CD8-positive, alpha-beta memory T cell (primary cell): Measurements from ENCODE around the gene RNASE13. TPM values are rescaled to one million over a fixed set of nuclear protein-coding genes. Genes with fewer than 3 reads are reported as not detected.
"Not testable (repeated sequence)": the region's sequence is repeated elsewhere in the genome, so short reads cannot be mapped to it uniquely, and the experiment has no call there.

Experiments
- CTCF ChIA-PET: fragments of 350-600 bp; sonication (Branson Sonifier 250); formaldehyde crosslinking; loops from one replicate; lab custom pipeline; 2021; ENCODE audit warnings: antibody characterized with exemption; lab: Charles Lee
- POLR2A ChIA-PET: fragments of 350-600 bp; sonication (Branson Sonifier 250); formaldehyde crosslinking; loops from one replicate; lab custom pipeline; 2021; ENCODE audit warnings: antibody characterized with exemption; lab: Charles Lee
- DNase-seq, 5 donors: peaks; one replicate each; pipeline versions ENCODE4 v3.0.0 to v3.0.0-alpha.2; 2020 to 2022; ENCODE audit warnings: mixed read lengths in 1 of 5
- H3K27ac ChIP-seq: one replicate; pipeline ENCODE4 v1.7.0; 2013; ENCODE audit warnings: low read depth, mild to moderate bottlenecking, low read length, moderate library complexity
- H3K27me3 ChIP-seq: 2 replicates; pipeline ENCODE4 v1.7.0; 2013; ENCODE audit warnings: low read length, mild to moderate bottlenecking; ENCODE audit not compliant: insufficient read depth, poor library complexity, severe bottlenecking
- H3K36me3 ChIP-seq: 2 replicates; pipeline ENCODE4 v1.7.0; 2013; ENCODE audit warnings: mild to moderate bottlenecking, low read length, moderate library complexity; ENCODE audit not compliant: insufficient read depth
- H3K4me1 ChIP-seq: 2 replicates; pipeline ENCODE4 v1.7.0; 2013; ENCODE audit warnings: mild to moderate bottlenecking, low read length, moderate library complexity; ENCODE audit not compliant: insufficient read depth
- H3K4me3 ChIP-seq: 2 replicates; pipeline ENCODE4 v1.7.0; 2013; ENCODE audit warnings: mild to moderate bottlenecking, low read length
- H3K9me3 ChIP-seq: 2 replicates; pipeline ENCODE4 v1.7.0; 2013; ENCODE audit warnings: mild to moderate bottlenecking, low read length
- H3K27ac Mint-ChIP-seq, 8 donors: one replicate each; pipeline ENCODE4 v1.8.0; 2020 to 2021; ENCODE audit warnings: mixed read lengths in 8 of 8, mild to moderate bottlenecking in 6 of 8, inconsistent platforms in 3 of 8, moderate library complexity in 3 of 8
- H3K27me3 Mint-ChIP-seq, 2 donors: one replicate each; pipeline ENCODE4 v1.8.0; 2020 to 2021; ENCODE audit warnings: mixed read lengths in 2 of 2, mild to moderate bottlenecking in 1 of 2, moderate library complexity in 1 of 2
- H3K36me3 Mint-ChIP-seq, 3 donors: one replicate each; pipeline ENCODE4 v1.8.0; 2020 to 2021; ENCODE audit warnings: mixed read lengths in 3 of 3, inconsistent platforms in 1 of 3, mild to moderate bottlenecking in 1 of 3
- H3K4me1 Mint-ChIP-seq, 3 donors: one replicate each; pipeline ENCODE4 v1.8.0; 2020 to 2021; ENCODE audit warnings: mixed read lengths in 3 of 3, inconsistent platforms in 1 of 3, mild to moderate bottlenecking in 1 of 3
- H3K4me3 Mint-ChIP-seq, 7 donors: one replicate each; pipeline ENCODE4 v1.8.0; 2020 to 2021; ENCODE audit warnings: mixed read lengths in 7 of 7, mild to moderate bottlenecking in 6 of 7, moderate library complexity in 4 of 7, inconsistent platforms in 2 of 7
- H3K9me3 Mint-ChIP-seq, 5 donors: one replicate each; pipeline ENCODE4 v1.8.0; 2020 to 2022; ENCODE audit warnings: mixed read lengths in 5 of 5, mild to moderate bottlenecking in 3 of 5, moderate library complexity in 2 of 5, inconsistent platforms in 1 of 5
- polyA plus RNA-seq: library from polyadenylated mRNA; unstranded; fragments of 300-500 nt; fragmentation: Illumina TruSeq; gene quantifications from one replicate; pipeline ENCODE4 v1.2.3, GENCODE V29; 2021
- total RNA-seq, 2 experiments: library from RNA; stranded (reverse); gene quantifications; one replicate each; pipeline ENCODE4 v1.2.3, GENCODE V29; 2021

The RNASE13 gene
- total and polyA plus RNA-seq, 3 experiments from 2014 or later: not detected

DNA sequence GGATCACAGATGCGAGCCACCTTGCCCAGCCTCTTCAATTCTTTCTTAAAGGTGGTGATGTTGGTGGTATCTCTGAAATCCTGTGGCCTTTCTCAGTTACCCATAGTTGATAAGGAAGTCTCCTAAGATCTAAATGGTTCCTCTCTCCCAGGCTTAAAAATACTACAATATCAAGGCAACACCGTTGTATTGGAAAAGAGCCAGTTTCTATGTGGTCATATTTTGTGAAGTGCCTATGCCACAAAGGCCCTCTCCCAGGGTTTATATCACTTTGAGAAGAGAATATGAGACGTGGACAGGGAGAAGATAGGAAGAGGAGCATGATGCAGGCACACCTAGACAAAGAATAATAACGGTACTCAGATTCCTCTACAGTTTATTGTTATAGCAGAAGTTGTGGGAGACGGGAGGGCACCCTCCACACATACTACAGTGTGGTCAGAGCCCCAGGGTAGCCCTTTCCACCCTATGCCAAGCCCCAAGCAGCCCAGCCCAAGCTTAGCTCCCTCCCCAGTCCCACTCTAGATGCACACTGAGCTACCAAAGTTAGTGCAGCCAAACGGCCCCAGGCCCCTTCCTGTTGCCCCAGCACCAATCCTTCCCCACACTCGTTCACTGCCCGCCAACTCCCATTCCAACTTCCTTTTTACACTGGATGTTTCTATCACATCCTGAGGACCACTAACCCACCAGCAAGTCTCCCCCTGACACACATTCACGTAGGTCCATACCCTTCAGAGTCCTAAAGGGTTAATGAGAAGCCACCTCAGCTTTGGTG lies 18.0 kb downstream of the RNASE13 start:
- Histone ChIP-seq H3K27me3 (no peaks in the 10 kb centered on the region), H3K4me1 (no peaks in the 10 kb centered on the region), H3K27ac (no peak overlapping the region), H3K4me3 (no peak overlapping the region), H3K9me3 (no peaks in the 10 kb centered on the region), H3K36me3 (no peaks in the 10 kb centered on the region)
- Mint-ChIP-seq H3K36me3 (peaks cover 0 to 38% (median 7%) of the 10 kb centered on the region in 3 donors), H3K4me3 (peak overlapping the region in 1 of 7 donors; percentile 27), H3K4me1 (no peaks in the 10 kb centered on the region), H3K27ac (no peak overlapping the region), H3K9me3 (no peaks in the 10 kb centered on the region), H3K27me3 (peaks cover 14 to 21% of the 10 kb centered on the region in 2 donors)
- no peak for DNase-seq
- CTCF ChIA-PET: interaction anchor here (0.6 to 12.0 kb wide), 10 partner anchors 12 to 106 kb away, joined by 3 to 201 read pairs (median 14); partner anchors contain the start of genes RNASE13, RNASE7, TMEM253 and ZNF219
- POLR2A ChIA-PET: interaction anchor here (2.1 kb wide), 1 partner anchor 88 kb away, joined by 11 read pairs; no protein-coding TSS in a partner anchor

DNA sequence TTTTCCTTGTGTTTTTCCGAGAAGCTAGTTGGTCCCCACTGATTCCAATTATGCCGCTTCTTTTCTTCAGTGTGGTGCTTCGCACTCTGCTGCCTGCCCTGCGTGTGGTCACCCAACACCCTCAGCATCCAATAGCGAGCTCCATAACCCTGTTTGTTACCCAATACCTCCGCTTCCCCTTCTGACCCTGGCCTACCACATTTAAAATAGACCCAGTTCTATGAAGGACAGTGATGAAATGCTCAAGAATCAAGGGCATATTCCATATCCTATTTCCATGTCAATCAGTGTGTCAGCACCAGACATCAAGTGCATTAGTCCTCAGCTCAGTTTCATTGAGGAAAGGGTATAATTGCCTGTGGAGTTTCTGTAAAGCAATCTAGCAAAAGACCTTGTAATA lies 19.3 kb downstream of the RNASE13 start:
- no peak overlapping the region for H3K27ac ChIP-seq
- ChIA-PET CTCF (interaction anchor here (1.0 to 12.0 kb wide), 28 partner anchors 9 to 121 kb away, joined by 3 to 201 read pairs (median 10); partner anchors contain the start of genes ARHGEF40, NDRG2, RNASE13 and RNASE7), POLR2A (interaction anchor here (0.8 to 2.1 kb wide), 3 partner anchors 25 to 89 kb away, joined by 3 to 11 read pairs (median 6); no protein-coding TSS in a partner anchor)
- Mint-ChIP-seq H3K9me3 (no peaks in the 10 kb centered on the region), H3K36me3 (peaks cover 0 to 26% (median 5%) of the 10 kb centered on the region in 3 donors), H3K4me1 (no peaks in the 10 kb centered on the region), H3K27ac (no peak overlapping the region), H3K27me3 (peaks cover 14 to 23% of the 10 kb centered on the region in 2 donors), H3K4me3 (no peak overlapping the region)
- no peaks in the 10 kb centered on the region for H3K9me3 ChIP-seq
- H3K36me3 ChIP-seq: no peaks in the 10 kb centered on the region
- no peaks in the 10 kb centered on the region for H3K27me3 ChIP-seq
- no peak for DNase-seq
- no peaks in the 10 kb centered on the region for H3K4me1 ChIP-seq
- no peak overlapping the region for H3K4me3 ChIP-seq

GRCh38 chr14:21014761-21015190 lies 19.8 kb downstream of the RNASE13 start:
- Mint-ChIP-seq H3K4me3 (no peak overlapping the region), H3K27me3 (peaks cover 14 to 23% of the 10 kb centered on the region in 2 donors), H3K36me3 (peaks cover 0 to 25% (median 5%) of the 10 kb centered on the region in 3 donors), H3K27ac (peak overlapping the region in 1 of 8 donors; percentile 8), H3K9me3 (no peaks in the 10 kb centered on the region), H3K4me1 (no peaks in the 10 kb centered on the region)
- Histone ChIP-seq H3K4me1 (no peaks in the 10 kb centered on the region), H3K4me3 (no peak overlapping the region), H3K27ac (no peak overlapping the region), H3K36me3 (no peaks in the 10 kb centered on the region), H3K9me3 (no peaks in the 10 kb centered on the region), H3K27me3 (no peaks in the 10 kb centered on the region)
- peak; percentile 66 to 86 (median 75) for DNase-seq
- POLR2A ChIA-PET: interaction anchor here (0.6 to 2.1 kb wide), 4 partner anchors 25 to 89 kb away, joined by 3 to 11 read pairs (median 4); no protein-coding TSS in a partner anchor
- CTCF ChIA-PET: interaction anchor here (0.9 to 12.0 kb wide), 31 partner anchors 9 to 122 kb away, joined by 3 to 201 read pairs (median 6); partner anchors contain the start of genes ARHGEF40, NDRG2, RNASE13 and RNASE7

GRCh38 chr14:21011136-21011535 lies 23.5 kb downstream of the RNASE13 start:
- POLR2A ChIA-PET: no interaction called here
- CTCF ChIA-PET: interaction anchor here (8.8 to 12.0 kb wide), 3 partner anchors 29 to 94 kb away, joined by 133 to 201 read pairs (median 152); partner anchors contain the start of genes RNASE7, TMEM253 and ZNF219
- H3K27ac ChIP-seq: no peak overlapping the region
- no peak overlapping the region for H3K4me3 ChIP-seq
- Mint-ChIP-seq H3K27me3 (peaks cover 11 to 29% of the 10 kb centered on the region in 2 donors), H3K27ac (no peak overlapping the region), H3K4me3 (no peak overlapping the region), H3K4me1 (no peaks in the 10 kb centered on the region), H3K36me3 (no peaks in the 10 kb centered on the region), H3K9me3 (no peaks in the 10 kb centered on the region)
- H3K36me3 ChIP-seq: no peaks in the 10 kb centered on the region
- DNase-seq: no peak
- no peaks in the 10 kb centered on the region for H3K4me1 ChIP-seq
- no peaks in the 10 kb centered on the region for H3K9me3 ChIP-seq
- H3K27me3 ChIP-seq: no peaks in the 10 kb centered on the region

DNA sequence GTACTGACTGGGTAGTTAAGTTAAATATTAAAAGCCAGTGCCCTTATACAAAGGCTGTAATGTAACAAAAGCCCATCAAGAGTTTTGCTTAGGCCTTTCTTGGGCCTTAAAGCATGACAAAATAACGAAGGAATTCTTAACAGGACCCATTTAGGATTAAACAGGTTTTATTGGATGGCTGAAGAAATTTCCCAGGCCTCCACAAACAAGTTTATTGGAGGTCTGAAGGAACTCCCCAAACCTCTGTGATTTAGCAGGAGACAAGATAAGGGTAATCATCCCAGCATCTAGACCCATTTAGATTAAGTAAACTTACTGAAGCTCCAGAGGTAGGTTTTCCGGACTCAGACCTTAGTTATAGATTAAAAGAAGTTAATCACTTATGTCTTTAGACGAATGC lies 24.9 kb downstream of the RNASE13 start:
- H3K36me3 Mint-ChIP-seq, H3K27ac ChIP-seq, H3K4me3 ChIP-seq, H3K9me3 Mint-ChIP-seq, H3K27me3 ChIP-seq, POLR2A ChIA-PET, H3K4me1 Mint-ChIP-seq, H3K9me3 ChIP-seq, H3K36me3 ChIP-seq, H3K4me1 ChIP-seq, DNase-seq, H3K27ac Mint-ChIP-seq, H3K4me3 Mint-ChIP-seq: not testable (repeated sequence)
- CTCF ChIA-PET: interaction anchor here (1.2 to 12.0 kb wide), 3 partner anchors 31 to 85 kb away, joined by 3 to 152 read pairs (median 7); partner anchors contain the start of gene ZNF219
- H3K27me3 Mint-ChIP-seq: peaks cover 11 to 29% of the 10 kb centered on the region in 2 donors

GRCh38 chr14:21003788-21004346 lies 30.7 kb downstream of the RNASE13 start:
- H3K4me1 Mint-ChIP-seq: no peaks in the 10 kb centered on the region
- CTCF ChIA-PET: interaction anchor here (0.9 to 3.1 kb wide), 2 partner anchors 11 to 89 kb away, joined by 3 to 23 read pairs; no protein-coding TSS in a partner anchor
- H3K9me3 Mint-ChIP-seq: no peaks in the 10 kb centered on the region
- peaks cover 0 to 3% (median 0%) of the 10 kb centered on the region in 3 donors for H3K36me3 Mint-ChIP-seq
- DNase-seq: no peak
- Histone ChIP-seq H3K4me1 (no peaks in the 10 kb centered on the region), H3K4me3 (no peak overlapping the region), H3K9me3 (no peaks in the 10 kb centered on the region), H3K27ac (no peak overlapping the region), H3K36me3 (no peaks in the 10 kb centered on the region), H3K27me3 (no peaks in the 10 kb centered on the region)
- H3K27me3 Mint-ChIP-seq: peaks cover 3 to 6% of the 10 kb centered on the region in 2 donors
- POLR2A ChIA-PET: no interaction called here
- no peak overlapping the region for H3K4me3 Mint-ChIP-seq
- no peak overlapping the region for H3K27ac Mint-ChIP-seq

DNA sequence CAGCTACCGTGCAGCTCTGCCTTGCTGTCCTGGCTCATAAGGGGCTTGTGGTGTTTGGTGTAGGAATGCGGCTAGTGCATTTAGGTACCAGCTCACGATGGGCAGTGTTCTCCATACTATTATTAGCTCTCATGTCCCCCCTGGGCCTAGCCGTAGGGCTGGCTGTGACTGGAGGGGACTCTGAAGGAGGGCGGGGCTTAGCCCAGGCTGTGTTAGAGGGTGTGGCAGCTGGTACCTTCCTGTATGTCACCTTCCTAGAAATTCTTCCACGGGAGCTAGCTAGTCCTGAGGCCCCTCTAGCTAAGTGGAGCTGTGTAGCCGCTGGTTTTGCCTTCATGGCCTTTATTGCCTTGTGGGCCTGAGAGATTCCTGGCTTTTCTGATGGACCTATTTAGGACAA lies 33.4 kb downstream of the RNASE13 start:
- Histone ChIP-seq H3K27ac (no peak overlapping the region), H3K27me3 (no peaks in the 10 kb centered on the region), H3K9me3 (no peaks in the 10 kb centered on the region), H3K4me1 (peaks cover 7% of the 10 kb centered on the region), H3K36me3 (peaks cover 4% of the 10 kb centered on the region), H3K4me3 (no peak overlapping the region)
- POLR2A ChIA-PET: no interaction called here
- CTCF ChIA-PET: interaction anchor here (1.0 to 2.3 kb wide), 3 partner anchors 14 to 92 kb away, joined by 3 to 12 read pairs (median 6); no protein-coding TSS in a partner anchor
- Mint-ChIP-seq H3K27ac (no peak overlapping the region), H3K36me3 (peaks cover under 1 to 16% (median 10%) of the 10 kb centered on the region in 3 donors), H3K9me3 (no peaks in the 10 kb centered on the region), H3K4me1 (no peaks in the 10 kb centered on the region), H3K4me3 (no peak overlapping the region), H3K27me3 (peaks cover 0 to 3% of the 10 kb centered on the region in 2 donors)
- no peak for DNase-seq
